Duodenal mucosa (tissue), 2 donors: ENCODE results near the gene SLC29A4.
A peak's percentile ranks its signal among the peaks of the same experiment; 100 is the strongest.

Experiments
- H3K27ac ChIP-seq: one replicate; pipeline ENCODE4 v1.7.0; 2013; ENCODE audit warnings: low read depth, low read length
- H3K27me3 ChIP-seq, 2 donors: one replicate each; pipeline ENCODE4 v1.7.0; 2013; ENCODE audit warnings: low read length in 2 of 2, control low read depth in 1 of 2; ENCODE audit not compliant: insufficient read depth in 2 of 2, control insufficient read depth in 1 of 2
- H3K36me3 ChIP-seq, 2 donors: one replicate each; pipeline ENCODE4 v1.7.0; 2013; ENCODE audit warnings: low read length in 2 of 2, control low read depth in 1 of 2; ENCODE audit not compliant: insufficient read depth in 2 of 2, control insufficient read depth in 1 of 2
- H3K4me1 ChIP-seq, 2 donors: one replicate each; pipeline ENCODE4 v1.7.0; 2013; ENCODE audit warnings: low read length in 2 of 2, control low read depth in 1 of 2; ENCODE audit not compliant: insufficient read depth in 2 of 2, control insufficient read depth in 1 of 2
- H3K4me3 ChIP-seq, 2 donors: one replicate each; pipeline ENCODE4 v1.7.0; 2013; ENCODE audit warnings: low read length in 2 of 2, low read depth in 1 of 2
- H3K9ac ChIP-seq, 2 donors: one replicate each; pipeline ENCODE4 v1.7.0; 2013; ENCODE audit warnings: low read length in 2 of 2, low read depth in 1 of 2
- H3K9me3 ChIP-seq, 2 donors: one replicate each; pipeline ENCODE4 v1.7.0; 2013; ENCODE audit warnings: low read length in 2 of 2, control low read depth in 1 of 2; ENCODE audit not compliant: control insufficient read depth in 1 of 2

Gene SLC29A4

DNA sequence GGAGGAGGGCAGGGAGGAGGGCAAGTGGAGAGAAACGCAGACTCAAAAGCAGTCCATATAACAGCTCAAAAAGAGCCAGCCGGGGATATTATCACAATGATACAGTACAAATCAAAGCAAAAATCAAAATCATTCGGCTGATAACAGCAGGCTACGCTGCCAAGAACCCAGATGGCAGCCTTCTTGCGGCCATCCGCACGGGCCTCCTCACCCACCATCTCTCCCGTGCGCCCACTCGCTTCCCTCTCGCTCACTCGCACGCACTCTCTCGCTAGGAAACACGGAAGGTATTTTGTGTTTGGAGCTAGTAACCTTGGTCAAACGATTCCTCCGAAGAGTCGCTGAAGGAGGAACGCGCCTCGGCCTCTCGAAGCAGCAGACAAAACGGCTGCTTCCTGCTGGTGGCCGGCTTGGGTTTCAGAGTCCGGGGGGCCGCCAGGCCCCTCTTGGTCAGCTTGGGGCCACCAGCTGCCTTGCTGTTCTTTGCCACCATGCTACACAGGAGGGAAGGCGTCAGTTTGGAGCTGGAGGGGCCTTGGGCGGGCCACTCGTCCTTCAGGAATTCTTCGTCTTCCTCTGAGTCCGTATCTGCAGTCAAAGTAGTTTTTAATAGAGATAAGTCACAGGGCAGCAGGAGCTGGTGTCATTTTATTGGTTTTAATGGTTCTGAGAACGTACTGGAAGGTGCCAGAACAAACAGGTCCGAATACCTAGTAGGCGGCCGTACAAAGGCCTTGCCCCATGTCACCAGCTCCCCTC lies 68.9 kb downstream of the SLC29A4 start:
- Histone ChIP-seq H3K27ac (no peak overlapping the region), H3K9ac (no peak overlapping the region), H3K9me3 (no peaks in the 10 kb centered on the region), H3K36me3 (peaks cover 5 to 67% of the 10 kb centered on the region in 2 donors), H3K4me3 (no peak overlapping the region), H3K27me3 (no peaks in the 10 kb centered on the region), H3K4me1 (peaks cover 14 to 17% of the 10 kb centered on the region in 2 donors)

DNA sequence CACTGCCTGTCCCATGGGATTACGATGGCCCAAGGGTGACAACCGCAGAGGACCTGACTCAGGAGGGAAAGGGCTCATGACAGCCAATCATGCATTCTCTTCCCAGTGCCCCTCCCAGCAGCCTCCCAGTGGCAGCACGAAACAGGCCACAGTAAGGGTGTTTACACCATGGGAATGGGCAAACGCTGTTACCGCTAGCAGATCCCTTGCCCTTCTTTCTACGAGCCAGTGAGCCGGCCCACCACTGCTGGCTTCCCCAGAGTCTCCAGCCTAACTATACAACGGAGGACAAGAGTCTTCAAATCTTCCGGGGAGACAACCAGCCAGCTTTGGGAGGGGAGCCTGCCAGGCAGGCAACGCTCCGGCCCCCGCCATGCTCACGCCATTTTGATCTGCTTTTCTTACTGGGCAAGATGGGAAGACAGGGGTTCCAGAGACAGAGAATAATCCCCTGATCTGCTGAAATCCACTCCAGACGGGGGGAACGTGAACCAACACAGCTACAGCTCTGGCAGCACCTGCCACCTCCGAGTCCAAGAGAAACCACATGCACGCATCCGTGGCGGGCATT lies 69.8 kb downstream of the SLC29A4 start:
- no peak overlapping the region for H3K4me3 ChIP-seq
- H3K9ac ChIP-seq = no peak overlapping the region
- H3K27me3 ChIP-seq = no peaks in the 10 kb centered on the region
- no peak overlapping the region for H3K27ac ChIP-seq
- H3K36me3 ChIP-seq = peaks cover 5 to 75% of the 10 kb centered on the region in 2 donors
- H3K9me3 ChIP-seq = no peaks in the 10 kb centered on the region
- H3K4me1 ChIP-seq = peaks cover 14 to 17% of the 10 kb centered on the region in 2 donors

DNA sequence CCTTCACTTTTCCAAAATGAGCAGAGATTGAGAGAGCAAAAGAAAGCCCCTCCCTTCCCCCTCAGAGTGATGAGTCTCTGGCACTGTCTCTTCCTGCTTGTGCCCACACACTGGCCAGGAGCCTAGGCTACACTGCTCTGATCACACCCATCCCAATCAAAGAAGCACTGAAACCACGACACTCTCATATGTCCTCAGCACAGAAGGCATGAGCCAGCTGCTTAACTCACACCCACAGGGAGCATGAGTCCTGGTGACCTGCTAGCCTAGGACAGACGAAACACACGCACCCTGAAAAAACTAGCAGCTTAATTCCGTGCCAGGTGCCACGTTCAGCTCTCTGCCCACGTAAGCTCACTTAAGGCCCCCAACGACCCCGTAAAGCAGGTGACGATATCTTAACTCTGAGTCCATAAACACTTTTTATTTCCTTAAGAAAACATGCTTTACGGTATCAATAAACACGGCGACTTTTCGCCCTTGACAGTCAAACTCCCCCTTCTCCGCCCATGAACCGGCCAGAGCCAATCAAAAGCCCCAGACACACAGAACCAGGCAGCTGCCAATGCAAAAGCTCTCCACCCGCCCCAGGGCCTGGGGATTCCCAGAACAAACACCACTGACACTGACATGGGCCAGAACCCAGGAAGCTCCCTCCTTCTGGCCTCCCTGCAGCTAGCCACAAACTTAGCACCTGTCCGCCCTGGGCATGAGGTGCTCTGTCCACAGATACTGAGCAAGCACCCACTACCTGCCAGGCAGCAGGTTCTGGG lies 71.9 kb downstream of the SLC29A4 start:
- no peak overlapping the region for H3K9ac ChIP-seq
- H3K27me3 ChIP-seq = no peaks in the 10 kb centered on the region
- H3K4me3 ChIP-seq = peak overlapping the region in 1 of 2 donors; percentile 2
- no peaks in the 10 kb centered on the region for H3K9me3 ChIP-seq
- peaks cover 26 to 88% of the 10 kb centered on the region in 2 donors for H3K36me3 ChIP-seq
- H3K27ac ChIP-seq = no peak overlapping the region
- peaks cover 14 to 17% of the 10 kb centered on the region in 2 donors for H3K4me1 ChIP-seq
